HepG2 (cell line): Measurements from ENCODE around the gene CPLX1. TPM values are rescaled to one million over a fixed set of nuclear protein-coding genes. Genes with fewer than 3 reads are reported as not detected.

ENCODE experiments used
- ARID5B ChIP-seq: IDR thresholded peaks from 2 replicates; pipeline ENCODE4 v1.4.0; 2020; ENCODE audit warnings: mild to moderate bottlenecking, missing genetic modification reagents
- ATAD3A ChIP-seq: sonication (generic); formaldehyde crosslinking; IDR thresholded peaks from 2 replicates; pipeline ENCODE4 v1.4.0; 2020; ENCODE audit warnings: missing genetic modification reagents
- KIAA2018 ChIP-seq: sonication (generic); formaldehyde crosslinking; IDR thresholded peaks from 2 replicates; pipeline ENCODE4 v1.5.0; 2020; ENCODE audit warnings: mild to moderate bottlenecking, missing genetic modification reagents, borderline replicate concordance
- ZGPAT ChIP-seq: IDR thresholded peaks from 2 replicates; pipeline ENCODE4 v1.6.1; 2016; ENCODE audit warnings: mild to moderate bottlenecking
- polyA plus RNA-seq, 8 experiments: library from polyadenylated mRNA; depleted of rRNA in 3 of 8; stranded (reverse) in 7 of 8; unstranded in 1 of 8; fragments of >200 nt; fragmentation: Illumina TruSeq in 4 of 8; extraction: Trizol in 4 of 8; gene quantifications; 2 replicates each; pipeline versions ENCODE4 v1.2.1 to v1.2.3, GENCODE V29; 2011 to 2016; ENCODE audit warnings: low read depth in 4 of 8, missing spikeins in 1 of 8, mixed read lengths in 1 of 8; ENCODE audit not compliant: insufficient read depth in 1 of 8
- total RNA-seq, 5 experiments: library from RNA; depleted of rRNA; stranded (reverse); fragments of >200 nt; fragmentation: Illumina TruSeq; extraction: Trizol; gene quantifications; 2 replicates each; pipeline ENCODE4 v1.2.3, GENCODE V29; 2016; ENCODE audit warnings: low read depth in 1 of 5

The CPLX1 gene
- total and polyA plus RNA-seq, 2 of the 13 experiments (the other 11 are each of a cell fraction or from before 2014, with no cell fraction given), result 0.18 TPM

- TF ChIP-seq ARID5B (CRISPR knock-in tag), result no peak
- no peak for TF ChIP-seq ZGPAT (CRISPR knock-in tag)
- TF ChIP-seq KIAA2018 (CRISPR knock-in tag), result no peak
- TF ChIP-seq ATAD3A (CRISPR knock-in tag), result no peak
Measured at GRCh38 chr4:858041-858481, 32.1 kb upstream of the CPLX1 start (continued).
